Measurements from ENCODE around the gene RNF125.

DNA sequence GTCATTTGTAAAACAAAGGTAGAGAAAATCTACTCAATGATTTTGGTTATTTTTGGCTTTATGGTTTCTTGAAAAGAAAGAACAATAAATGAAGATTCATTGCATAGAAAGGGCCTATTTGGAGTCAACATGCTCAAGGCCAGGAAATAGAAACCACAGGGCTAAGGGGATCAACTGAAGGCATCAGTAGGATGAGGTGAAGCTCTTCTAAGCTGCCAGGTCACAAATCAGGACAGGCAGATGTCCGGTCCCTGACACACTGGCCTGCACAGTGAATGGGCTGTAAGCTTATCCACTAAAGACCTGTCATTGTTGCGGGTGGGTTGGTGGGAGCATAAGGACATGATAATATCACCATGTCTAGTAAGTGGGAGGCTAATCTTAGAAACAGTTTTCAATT is 41.4 kb downstream of the RNF125 start:
- TF ChIP-seq RAD21 (IDR thresholded peaks at IDR 0.05; ENCODE audit: insufficient read depth, low read depth, low read length): no peak
- no peak for TF ChIP-seq SPI1 (IDR thresholded peaks at IDR 0.05; ENCODE audit: borderline replicate concordance, insufficient read depth, low read depth, low read length)
- no peak for TF ChIP-seq EZH2 (IDR thresholded peaks at IDR 0.05; ENCODE audit: borderline replicate concordance, control insufficient read depth, low read depth, low read length)
- no peak for TF ChIP-seq MEF2B (IDR thresholded peaks at IDR 0.05; ENCODE audit: partially characterized antibody, poor library complexity, severe bottlenecking)
- TF ChIP-seq YY1 (IDR thresholded peaks at IDR 0.05; ENCODE audit: low read depth, low read length): no peak
- TF ChIP-seq HCFC1 (IDR thresholded peaks at IDR 0.05; ENCODE audit: low read length): no peak
- TF ChIP-seq GABPA (IDR thresholded peaks at IDR 0.05; ENCODE audit: low read depth): no peak
- TF ChIP-seq FOS (IDR thresholded peaks at IDR 0.05; ENCODE audit: borderline replicate concordance, extremely low read depth, insufficient read length): no peak

All from GM12878 (cell line).